Activated CD8-positive, alpha-beta memory T cell treated with anti-CD3 and anti-CD28 coated beads, Interleukin-2, amount 50 U/mL, for 1 hour (primary cell): ENCODE data around the gene UNC80.
"Not testable (repeated sequence)": the region's sequence is repeated elsewhere in the genome, so short reads cannot be mapped to it uniquely, and the experiment has no call there.

ENCODE experiments used
- DNase-seq: peaks from one replicate; pipeline ENCODE4 v3.0.0-alpha.2; 2020; ENCODE audit errors: extremely low read depth

The UNC80 gene

GRCh38 chr2:209771474-209772289 lies at the start of gene UNC80:
Gene UNC80 (plus strand): TSS chr2:209771832. CDS start chr2:209772073, 241 bp downstream.
- DNase-seq = no peak

GRCh38 chr2:209726311-209726710 lies 45.3 kb upstream of the UNC80 start:
- DNase-seq = no peak

- no peak for DNase-seq
Measured at GRCh38 chr2:209727077-209727476, 44.6 kb upstream of the UNC80 start.

GRCh38 chr2:209734805-209735204 lies 36.8 kb upstream of the UNC80 start:
- no peak for DNase-seq

- DNase-seq = no peak
Measured at GRCh38 chr2:209741953-209742352, 29.7 kb upstream of the UNC80 start.

- no peak for DNase-seq
Measured at GRCh38 chr2:209753020-209753419, 18.6 kb upstream of the UNC80 start.

- DNase-seq = no peak
Measured at GRCh38 chr2:209757163-209757562, 14.5 kb upstream of the UNC80 start.

GRCh38 chr2:209761566-209761965 lies 10.1 kb upstream of the UNC80 start:
- DNase-seq = no peak

GRCh38 chr2:209762563-209762962 lies 9.1 kb upstream of the UNC80 start:
- DNase-seq = no peak

- DNase-seq = no peak
Measured at GRCh38 chr2:209763106-209763505, 8.5 kb upstream of the UNC80 start.

GRCh38 chr2:209766613-209767012 lies 5.0 kb upstream of the UNC80 start:
- DNase-seq = no peak

- DNase-seq = no peak
Measured at GRCh38 chr2:209767316-209767715, 4.3 kb upstream of the UNC80 start.

- DNase-seq = no peak
Measured at GRCh38 chr2:209768557-209768956, 3.1 kb upstream of the UNC80 start.

GRCh38 chr2:209772290-209772685 lies 656 bp downstream of the UNC80 start:
- DNase-seq = no peak

- no peak for DNase-seq
Measured at GRCh38 chr2:209773377-209773776, 1.7 kb downstream of the UNC80 start.

GRCh38 chr2:209787416-209787815 lies 15.8 kb downstream of the UNC80 start:
- DNase-seq = no peak

GRCh38 chr2:209788925-209789324 lies 17.3 kb downstream of the UNC80 start:
- DNase-seq = no peak

GRCh38 chr2:209790066-209790728 lies 18.6 kb downstream of the UNC80 start:
- DNase-seq = no peak

GRCh38 chr2:209791151-209791550 lies 19.5 kb downstream of the UNC80 start:
- DNase-seq = no peak

GRCh38 chr2:209795425-209795824 lies 23.8 kb downstream of the UNC80 start:
- DNase-seq = not testable (repeated sequence)

GRCh38 chr2:209805351-209805750 lies 33.7 kb downstream of the UNC80 start:
- DNase-seq = no peak

- no peak for DNase-seq
Measured at GRCh38 chr2:209806318-209806717, 34.7 kb downstream of the UNC80 start.

- no peak for DNase-seq
Measured at GRCh38 chr2:209808521-209808920, 36.9 kb downstream of the UNC80 start.
